GM23248 (cell line): ENCODE data around the gene STAP2.

Experiments
- EZH2 ChIP-seq: fragments of 200-600 bp; sonication (generic); IDR thresholded peaks from 2 replicates; pipeline ENCODE4 v1.6.1; 2018; ENCODE audit warnings: antibody characterized with exemption, mild to moderate bottlenecking; ENCODE audit not compliant: insufficient read depth, poor library complexity, severe bottlenecking
- EZH2phosphoT487 ChIP-seq: fragments of 200-600 bp; sonication (generic); IDR thresholded peaks from 2 replicates; pipeline ENCODE4 v1.6.1; 2018; ENCODE audit warnings: antibody characterized with exemption, moderate library complexity, mild to moderate bottlenecking, low read depth; ENCODE audit not compliant: insufficient read depth

DNA sequence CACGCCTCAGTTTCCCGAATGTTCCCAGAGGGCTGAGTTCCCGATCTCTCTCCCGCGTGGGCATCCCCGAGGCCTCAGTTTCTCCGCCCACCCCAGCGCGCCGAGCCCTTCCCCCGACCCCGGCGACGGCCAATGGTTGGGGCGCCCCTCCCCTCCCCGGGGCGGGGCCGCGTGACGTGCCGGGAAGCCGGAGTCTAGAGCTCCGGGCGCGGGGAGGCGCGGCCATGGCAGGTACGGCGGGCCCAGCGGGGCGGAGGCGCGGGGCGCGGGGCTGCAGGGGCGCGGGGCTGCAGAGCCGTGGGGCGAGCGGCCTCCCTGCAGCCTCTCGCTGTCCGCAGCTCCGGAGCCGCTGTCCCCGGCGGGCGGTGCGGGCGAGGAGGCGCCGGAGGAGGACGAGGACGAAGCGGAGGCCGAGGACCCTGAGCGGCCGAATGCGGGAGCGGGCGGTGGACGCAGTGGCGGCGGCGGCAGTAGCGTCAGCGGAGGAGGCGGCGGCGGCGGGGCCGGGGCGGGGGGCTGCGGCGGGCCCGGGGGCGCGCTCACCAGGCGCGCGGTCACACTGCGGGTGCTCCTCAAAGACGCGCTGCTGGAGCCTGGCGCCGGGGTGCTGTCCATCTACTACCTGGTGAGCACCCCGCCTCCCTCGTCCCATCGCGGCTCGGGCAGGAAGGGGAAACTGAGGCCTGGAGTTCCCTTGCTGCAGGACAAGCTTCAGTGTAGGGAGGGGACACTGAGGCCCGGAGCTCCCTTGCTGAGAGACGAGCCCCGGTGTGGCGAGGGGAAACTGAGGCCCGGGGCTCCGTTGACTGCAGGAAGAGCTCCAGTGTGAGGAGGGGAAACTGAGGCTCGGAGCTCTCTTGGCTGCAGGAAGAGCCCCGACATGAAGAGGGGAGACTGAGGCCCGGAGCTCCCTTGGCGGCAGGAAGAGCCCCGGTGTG, 5.0 kb upstream of the STAP2 start, which contains the start of gene MPND:
- TF ChIP-seq EZH2phosphoT487 (no peak), EZH2 (no peak)
